ENCODE data around the gene GIMD1. TPM values are rescaled to one million over a fixed set of nuclear protein-coding genes. Genes with fewer than 3 reads are reported as not detected.
"Not testable (repeated sequence)": the region's sequence is repeated elsewhere in the genome, so short reads cannot be mapped to it uniquely, and the experiment has no call there.

Gene GIMD1
- total RNA-seq (not detected), polyA plus RNA-seq (not detected), total RNA-seq (0 reads per million in 6 experiments)

- ATAC-seq, result no peak
- no peak within 1 kb of the TSS for H3K4me3 Mint-ChIP-seq
Measured at GRCh38 chr4:106368678-106369077, at the start of gene GIMD1. GIMD1 (minus strand) TSS chr4:106368778; CDS start chr4:106367435, 1,343 bp downstream.

GRCh38 chr4:106414366-106414765 lies 45.8 kb upstream of the GIMD1 start:
- Mint-ChIP-seq H3K27me3 (peaks cover 0 to 33% (median 5%) of the 10 kb centered on the region in 5 donors), H3K4me3 (no peak overlapping the region), H3K27ac (no peak overlapping the region), H3K9me3 (peaks cover 0 to 9% (median 0%) of the 10 kb centered on the region in 9 donors), H3K36me3 (no peaks in the 10 kb centered on the region), H3K4me1 (no peaks in the 10 kb centered on the region)
- ATAC-seq (no peak), DNase-seq (no peak)
- POLR2A ChIA-PET, result no interaction called here

More at GRCh38 chr4:106368678-106369077, at the start of gene GIMD1:
- no peak for DNase-seq
- peaks cover 7 to 20% (median 19%) of the 10 kb centered on the region in 5 donors for H3K27me3 Mint-ChIP-seq
- POLR2A ChIA-PET, result no interaction called here
- no peak within 1 kb of the TSS for H3K27ac Mint-ChIP-seq
- H3K9me3 Mint-ChIP-seq, result no peaks in the 10 kb centered on the region
- H3K36me3 Mint-ChIP-seq, result no peaks in the 10 kb centered on the region
- H3K4me1 Mint-ChIP-seq, result peaks cover 0 to 2% (median under 1%) of the 10 kb centered on the region in 4 donors

GRCh38 chr4:106409901-106410889 lies 41.6 kb upstream of the GIMD1 start:
- H3K27ac Mint-ChIP-seq, result no peak overlapping the region
- POLR2A ChIA-PET, result no interaction called here
- ATAC-seq, result no peak
- H3K4me1 Mint-ChIP-seq, result no peaks in the 10 kb centered on the region
- DNase-seq, result no peak
- no peak overlapping the region for H3K4me3 Mint-ChIP-seq
- no peaks in the 10 kb centered on the region for H3K36me3 Mint-ChIP-seq
- peaks cover 0 to 31% (median 5%) of the 10 kb centered on the region in 5 donors for H3K27me3 Mint-ChIP-seq
- H3K9me3 Mint-ChIP-seq, result peaks cover 0 to 19% (median 3%) of the 10 kb centered on the region in 9 donors

GRCh38 chr4:106408004-106408403 lies 39.4 kb upstream of the GIMD1 start:
- POLR2A ChIA-PET, H3K4me3 Mint-ChIP-seq, H3K27ac Mint-ChIP-seq, ATAC-seq, H3K36me3 Mint-ChIP-seq, DNase-seq, H3K4me1 Mint-ChIP-seq: not testable (repeated sequence)
- Mint-ChIP-seq H3K9me3 (peaks cover 0 to 19% (median 5%) of the 10 kb centered on the region in 9 donors), H3K27me3 (peaks cover 0 to 24% (median 4%) of the 10 kb centered on the region in 5 donors)

- Mint-ChIP-seq H3K27me3 (peaks cover 0 to 7% (median 1%) of the 10 kb centered on the region in 5 donors), H3K27ac (no peak overlapping the region), H3K4me3 (no peak overlapping the region), H3K36me3 (peaks cover 0 to 19% (median 1%) of the 10 kb centered on the region in 3 donors), H3K4me1 (no peaks in the 10 kb centered on the region), H3K9me3 (peaks cover 0 to 33% (median 23%) of the 10 kb centered on the region in 9 donors)
- DNase-seq (no peak), ATAC-seq (no peak)
- POLR2A ChIA-PET, result no interaction called here
Measured at GRCh38 chr4:106401157-106401556, 32.6 kb upstream of the GIMD1 start.

GRCh38 chr4:106398898-106399297 lies 30.3 kb upstream of the GIMD1 start:
- H3K4me1 Mint-ChIP-seq, ATAC-seq, H3K27ac Mint-ChIP-seq, POLR2A ChIA-PET, H3K27me3 Mint-ChIP-seq, H3K4me3 Mint-ChIP-seq, DNase-seq: not testable (repeated sequence)
- Mint-ChIP-seq H3K9me3 (peaks cover 0 to 52% (median 32%) of the 10 kb centered on the region in 9 donors), H3K36me3 (peaks cover 0 to 30% (median 2%) of the 10 kb centered on the region in 3 donors)

- DNase-seq (no peak), ATAC-seq (no peak)
- no peak overlapping the region for H3K4me3 Mint-ChIP-seq
- POLR2A ChIA-PET, result no interaction called here
- no peaks in the 10 kb centered on the region for H3K4me1 Mint-ChIP-seq
- H3K27ac Mint-ChIP-seq, result no peak overlapping the region
- peaks cover 0 to 30% (median 2%) of the 10 kb centered on the region in 3 donors for H3K36me3 Mint-ChIP-seq
- peaks cover 0 to 57% (median 30%) of the 10 kb centered on the region in 9 donors for H3K9me3 Mint-ChIP-seq
- peaks cover 0 to 18% (median 4%) of the 10 kb centered on the region in 5 donors for H3K27me3 Mint-ChIP-seq
Measured at GRCh38 chr4:106395582-106395981, 27.0 kb upstream of the GIMD1 start.

- Mint-ChIP-seq H3K4me1 (no peaks in the 10 kb centered on the region), H3K4me3 (no peak overlapping the region), H3K27ac (no peak overlapping the region), H3K27me3 (peaks cover 0 to 14% (median 0%) of the 10 kb centered on the region in 5 donors), H3K9me3 (peaks cover 0 to 4% (median 0%) of the 10 kb centered on the region in 9 donors), H3K36me3 (no peaks in the 10 kb centered on the region)
- no peak for ATAC-seq
- POLR2A ChIA-PET, result no interaction called here
- DNase-seq, result no peak
Measured at GRCh38 chr4:106385853-106386393, 17.3 kb upstream of the GIMD1 start.

GRCh38 chr4:106384878-106385277 lies 16.3 kb upstream of the GIMD1 start:
- H3K36me3 Mint-ChIP-seq, result no peaks in the 10 kb centered on the region
- POLR2A ChIA-PET, result no interaction called here
- peaks cover 0 to 4% (median 0%) of the 10 kb centered on the region in 9 donors for H3K9me3 Mint-ChIP-seq
- no peak overlapping the region for H3K4me3 Mint-ChIP-seq
- no peak for ATAC-seq
- no peak for DNase-seq
- no peaks in the 10 kb centered on the region for H3K4me1 Mint-ChIP-seq
- peaks cover 0 to 14% (median 2%) of the 10 kb centered on the region in 5 donors for H3K27me3 Mint-ChIP-seq
- H3K27ac Mint-ChIP-seq, result no peak overlapping the region

- Mint-ChIP-seq H3K9me3 (peaks cover 0 to 4% (median 0%) of the 10 kb centered on the region in 9 donors), H3K4me3 (no peak overlapping the region), H3K4me1 (no peaks in the 10 kb centered on the region), H3K27me3 (peaks cover 0 to 12% (median 5%) of the 10 kb centered on the region in 5 donors), H3K27ac (no peak overlapping the region), H3K36me3 (no peaks in the 10 kb centered on the region)
- no peak for DNase-seq
- ATAC-seq, result no peak
- POLR2A ChIA-PET, result no interaction called here
Measured at GRCh38 chr4:106380179-106380578, 11.6 kb upstream of the GIMD1 start.

GRCh38 chr4:106373026-106373425 lies 4.4 kb upstream of the GIMD1 start:
- POLR2A ChIA-PET, result no interaction called here
- H3K4me1 Mint-ChIP-seq, result peaks cover 0 to 2% (median under 1%) of the 10 kb centered on the region in 4 donors
- H3K9me3 Mint-ChIP-seq, result no peaks in the 10 kb centered on the region
- no peak for ATAC-seq
- DNase-seq, result no peak
- no peak overlapping the region for H3K27ac Mint-ChIP-seq
- H3K36me3 Mint-ChIP-seq, result no peaks in the 10 kb centered on the region
- no peak overlapping the region for H3K4me3 Mint-ChIP-seq
- peaks cover 12 to 20% (median 17%) of the 10 kb centered on the region in 5 donors for H3K27me3 Mint-ChIP-seq

- H3K27me3 Mint-ChIP-seq, result peaks cover 16 to 22% (median 19%) of the 10 kb centered on the region in 5 donors
- peaks cover 0 to 2% (median under 1%) of the 10 kb centered on the region in 4 donors for H3K4me1 Mint-ChIP-seq
- DNase-seq (no peak), ATAC-seq (no peak)
- no peak overlapping the region for H3K27ac Mint-ChIP-seq
- no peak overlapping the region for H3K4me3 Mint-ChIP-seq
- no peaks in the 10 kb centered on the region for H3K9me3 Mint-ChIP-seq
- POLR2A ChIA-PET, result no interaction called here
- no peaks in the 10 kb centered on the region for H3K36me3 Mint-ChIP-seq
Measured at GRCh38 chr4:106371161-106371560, 2.6 kb upstream of the GIMD1 start.

GRCh38 chr4:106370214-106370613 lies 1.6 kb upstream of the GIMD1 start:
- POLR2A ChIA-PET, result no interaction called here

More at GRCh38 chr4:106370214-106370613, 1.6 kb upstream of the GIMD1 start:
- peaks cover 16 to 25% (median 19%) of the 10 kb centered on the region in 5 donors for H3K27me3 Mint-ChIP-seq
- H3K27ac Mint-ChIP-seq, result no peak overlapping the region
- peaks cover 0 to 2% (median under 1%) of the 10 kb centered on the region in 4 donors for H3K4me1 Mint-ChIP-seq
- no peaks in the 10 kb centered on the region for H3K36me3 Mint-ChIP-seq
- ATAC-seq, result no peak
- no peak for DNase-seq
- H3K4me3 Mint-ChIP-seq, result no peak overlapping the region
- H3K9me3 Mint-ChIP-seq, result no peaks in the 10 kb centered on the region
